H1 (cell line): ENCODE measurements around the gene MTO1. TPM values are rescaled to one million over a fixed set of nuclear protein-coding genes. Genes with fewer than 3 reads are reported as not detected.

Source experiments
- CTCF ChIA-PET: fragments of 300-600 bp; sonication (Branson Sonifier 250); formaldehyde crosslinking; loops from one replicate; lab custom pipeline; 2021; ENCODE audit not compliant: partially characterized antibody; lab: Charles Lee
- POLR2A ChIA-PET: fragments of 300-600 bp; sonication (Branson Sonifier 250); formaldehyde crosslinking; loops from one replicate; lab custom pipeline; 2021; ENCODE audit warnings: inconsistent platforms; ENCODE audit not compliant: partially characterized antibody; lab: Charles Lee
- DNase-seq, 2 experiments: peaks; one replicate each; pipeline versions ENCODE4 v3.0.0 to v3.0.0-alpha.2; 2010 to 2022; ENCODE audit warnings: low spot score in 2 of 2, low read depth in 1 of 2, mixed read lengths in 1 of 2
- FAIRE-seq: peaks from 2 replicates; lab custom pipeline; 2011; peaks lifted over from hg19 to GRCh38; lab: Jason Lieb, UNC
- H2AFZ ChIP-seq: 2 replicates; pipeline ENCODE4 v1.8.1; 2012; ENCODE audit warnings: low read length, inconsistent platforms
- H2AK5ac ChIP-seq: 2 replicates; pipeline ENCODE4 v1.6.1; 2013; ENCODE audit warnings: low read depth, low read length
- H2BK120ac ChIP-seq: replicated peaks from 2 replicates; pipeline ENCODE3; 2013; ENCODE audit warnings: low read depth, low read length, inconsistent platforms
- H2BK12ac ChIP-seq: 2 replicates; pipeline ENCODE4 v1.6.1; 2013; ENCODE audit warnings: low read depth, low read length
- H2BK15ac ChIP-seq: 2 replicates; pipeline ENCODE4 v1.6.1; 2013; ENCODE audit warnings: low read length
- H2BK20ac ChIP-seq: 2 replicates; pipeline ENCODE4 v1.6.1; 2013; ENCODE audit warnings: low read length
- H2BK5ac ChIP-seq: 2 replicates; pipeline ENCODE4 v1.6.1; 2013; ENCODE audit warnings: low read depth, low read length
- H3K14ac ChIP-seq: 2 replicates; pipeline ENCODE4 v1.6.1; 2013; ENCODE audit warnings: inconsistent platforms; ENCODE audit not compliant: insufficient read length
- H3K18ac ChIP-seq: 2 replicates; pipeline ENCODE4 v1.6.1; 2013; ENCODE audit warnings: low read length; ENCODE audit errors: extremely low read depth
- H3K23ac ChIP-seq: 2 replicates; pipeline ENCODE4 v1.6.1; 2013; ENCODE audit warnings: inconsistent platforms; ENCODE audit not compliant: insufficient read length
- H3K23me2 ChIP-seq: 2 replicates; pipeline ENCODE4 v1.6.1; 2013; ENCODE audit warnings: low read depth, low read length
- H3K27ac ChIP-seq: 2 replicates; pipeline ENCODE4 v1.6.1; 2011; ENCODE audit warnings: low read depth, low read length, inconsistent platforms
- H3K27me3 ChIP-seq, 4 experiments: replicated peaks in 1 of 4; 1 replicate in 1 of 4; 2 replicates in 3 of 4; pipeline versions ENCODE4 v1.6.1 to v1.8.1; 2011 to 2013; ENCODE audit warnings: low read length in 3 of 4, mild to moderate bottlenecking in 3 of 4, inconsistent platforms in 2 of 4, mixed read lengths in 2 of 4, moderate library complexity in 1 of 4; ENCODE audit not compliant: control insufficient read depth in 3 of 4, insufficient read depth in 3 of 4; ENCODE audit errors: extremely low read depth in 1 of 4
- H3K36me3 ChIP-seq, 4 experiments: 2 replicates each; pipeline versions ENCODE4 v1.6.1 to v1.8.1; 2011 to 2013; ENCODE audit warnings: mild to moderate bottlenecking in 4 of 4, low read length in 3 of 4, moderate library complexity in 2 of 4, control low read depth in 1 of 4, inconsistent platforms in 1 of 4; ENCODE audit not compliant: insufficient read depth in 4 of 4, control insufficient read depth in 2 of 4
- H3K4ac ChIP-seq: replicated peaks from 2 replicates; pipeline ENCODE3; 2013; ENCODE audit warnings: low read length, low read depth, mixed read lengths, inconsistent platforms; ENCODE audit not compliant: insufficient read length
- H3K4me1 ChIP-seq, 4 experiments: replicated peaks in 1 of 4; 1 replicate in 1 of 4; 2 replicates in 3 of 4; pipeline versions ENCODE4 v1.6.1 to v1.8.1; 2011 to 2013; ENCODE audit warnings: low read length in 3 of 4, inconsistent platforms in 2 of 4, mixed read lengths in 1 of 4; ENCODE audit not compliant: insufficient read depth in 4 of 4, control insufficient read depth in 3 of 4
- H3K4me2 ChIP-seq, 2 experiments: 2 replicates each; pipeline versions ENCODE4 v1.6.1 to v1.8.1; 2011 to 2013; ENCODE audit warnings: low read depth in 2 of 2, low read length in 2 of 2, control low read depth in 1 of 2, inconsistent platforms in 1 of 2, mild to moderate bottlenecking in 1 of 2; ENCODE audit not compliant: insufficient read depth in 1 of 2
- H3K4me3 ChIP-seq, 4 experiments: fragments of 200-600, 300-600 bp in 1 of 4; sonication (generic), shearing (Covaris generic), sonication (Bioruptor Twin) in 1 of 4; 2 replicates each; pipeline versions ENCODE4 v1.5.1 to v1.8.1; 2011 to 2016; ENCODE audit warnings: low read length in 4 of 4, low read depth in 3 of 4, control low read depth in 2 of 4, inconsistent platforms in 2 of 4, mild to moderate bottlenecking in 2 of 4, mixed read lengths in 1 of 4, moderate library complexity in 1 of 4; ENCODE audit not compliant: insufficient read depth in 2 of 4; ENCODE audit errors: extremely low read depth in 1 of 4
- H3K56ac ChIP-seq: replicated peaks from 2 replicates; pipeline ENCODE3; 2013; ENCODE audit warnings: low read depth, mild to moderate bottlenecking, mixed read lengths, low read length, inconsistent platforms; ENCODE audit not compliant: insufficient read length
- H3K79me1 ChIP-seq: 2 replicates; pipeline ENCODE4 v1.6.1; 2013; ENCODE audit warnings: low read depth, low read length, control low read depth
- H3K79me2 ChIP-seq, 2 experiments: 2 replicates each; pipeline versions ENCODE4 v1.6.1 to v1.8.1; 2012 to 2013; ENCODE audit warnings: low read length in 2 of 2, mild to moderate bottlenecking in 2 of 2, inconsistent platforms in 1 of 2; ENCODE audit not compliant: insufficient read depth in 2 of 2, control insufficient read depth in 1 of 2
- H3K9ac ChIP-seq, 4 experiments: replicated peaks in 1 of 4; 1 replicate in 1 of 4; 2 replicates in 3 of 4; pipeline versions ENCODE4 v1.6.1 to v1.8.1; 2011 to 2013; ENCODE audit warnings: low read depth in 3 of 4, low read length in 3 of 4, control low read depth in 2 of 4, mild to moderate bottlenecking in 2 of 4, moderate library complexity in 2 of 4, inconsistent platforms in 1 of 4; ENCODE audit errors: extremely low read depth in 1 of 4
- H3K9me3 ChIP-seq, 2 experiments: 2 replicates each; pipeline versions ENCODE4 v1.6.1 to v1.8.1; 2012 to 2013; ENCODE audit warnings: mild to moderate bottlenecking in 2 of 2, moderate library complexity in 2 of 2, control low read depth in 1 of 2, inconsistent platforms in 1 of 2, low read depth in 1 of 2, low read length in 1 of 2, mixed read lengths in 1 of 2; ENCODE audit not compliant: insufficient read depth in 2 of 2
- H4K20me1 ChIP-seq, 2 experiments: replicated peaks in 1 of 2; 2 replicates each; pipeline versions ENCODE3 to v1.8.1; 2011 to 2013; ENCODE audit warnings: inconsistent platforms in 2 of 2, low read length in 2 of 2, mild to moderate bottlenecking in 1 of 2; ENCODE audit not compliant: insufficient read depth in 2 of 2, control insufficient read depth in 1 of 2
- H4K5ac ChIP-seq: 2 replicates; pipeline ENCODE4 v1.6.1; 2013; ENCODE audit warnings: low read length, low read depth, mixed read lengths, inconsistent platforms; ENCODE audit not compliant: insufficient read length
- H4K8ac ChIP-seq: 2 replicates; pipeline ENCODE4 v1.8.0; 2013; ENCODE audit warnings: mild to moderate bottlenecking, moderate library complexity, low read length, inconsistent platforms; ENCODE audit not compliant: insufficient read depth; ENCODE audit errors: extremely low read depth
- H4K91ac ChIP-seq: replicated peaks from 2 replicates; pipeline ENCODE3; 2013; ENCODE audit warnings: low read length, mixed read lengths, inconsistent platforms; ENCODE audit not compliant: insufficient read length
- BCL11A ChIP-seq, 2 experiments: IDR thresholded peaks; one replicate each; pipeline ENCODE4 v1.6.1; 2011; ENCODE audit warnings: low read depth in 2 of 2, low read length in 2 of 2, mild to moderate bottlenecking in 2 of 2
- TAF1 ChIP-seq: IDR thresholded peaks from 2 replicates; pipeline ENCODE4 v1.6.1; 2011; ENCODE audit warnings: mild to moderate bottlenecking, low read depth, low read length
- polyA plus RNA-seq, 7 experiments: library from polyadenylated mRNA; depleted of rRNA in 3 of 7; stranded (reverse) in 5 of 7; unstranded in 2 of 7; fragments of >200 nt in 5 of 7; fragments of 200-250 nt in 2 of 7; gene quantifications; 1 replicate in 5 of 7; 2 replicates in 1 of 7; 4 replicates in 1 of 7; pipeline versions ENCODE4 v1.2.1 to v1.2.3, GENCODE V29; 2011 to 2013; ENCODE audit warnings: missing spikeins in 2 of 7, mixed read lengths in 2 of 7
- total RNA-seq: library from RNA; stranded (reverse); fragmentation: NEBNext Ultra II Directional; extraction: Animal tissue kit (Norgen Biotek cat#: 25700); gene quantifications from 2 replicates; pipeline ENCODE4 v1.2.1, GENCODE V29; 2021

Gene MTO1
- total and polyA plus RNA-seq, 2 of the 8 experiments (the other 6 are each of a cell fraction or from before 2014, with no cell fraction given): 20.9 to 31.6 TPM

DNA sequence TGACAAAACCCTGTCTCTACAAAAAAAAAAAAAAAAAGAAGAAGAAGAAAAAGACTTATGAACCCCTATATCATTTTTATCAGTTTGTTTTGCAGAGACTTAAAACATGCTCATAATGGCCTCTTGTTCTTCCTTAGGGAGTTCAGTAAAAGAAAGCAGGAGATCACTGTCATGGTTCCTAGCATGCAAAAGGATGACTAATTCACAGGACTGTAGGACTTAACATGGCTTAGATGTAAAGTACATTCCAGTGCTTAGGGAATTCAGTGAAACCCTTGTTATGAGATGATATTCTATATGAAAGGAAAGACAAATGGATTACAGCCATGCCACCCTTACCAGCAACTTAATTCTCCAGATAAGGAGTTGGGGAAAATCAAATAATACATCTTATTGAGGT is 29.8 kb downstream of the MTO1 start:
- no peak overlapping the region for H2BK120ac ChIP-seq
- H2BK15ac ChIP-seq: no peak overlapping the region
- H3K4me3 ChIP-seq: no peak overlapping the region
- no peak overlapping the region for H4K91ac ChIP-seq
- FAIRE-seq (no peak), DNase-seq (no peak)
- H4K20me1 ChIP-seq: no peaks in the 10 kb centered on the region
- POLR2A ChIA-PET: interaction anchor here (0.6 to 16.9 kb wide), 5 partner anchors 12 to 171 kb away, joined by 3 to 305 read pairs (median 4); partner anchors contain the start of gene EEF1A1
- no peak overlapping the region for H2BK20ac ChIP-seq
- H3K56ac ChIP-seq: no peak overlapping the region
- no peak overlapping the region for H2BK12ac ChIP-seq
- H3K79me2 ChIP-seq: no peaks in the 10 kb centered on the region
- CTCF ChIA-PET: no interaction called here
- H2AFZ ChIP-seq: no peak overlapping the region
- H3K9ac ChIP-seq: no peak overlapping the region
- no peak overlapping the region for H3K23ac ChIP-seq
- H2AK5ac ChIP-seq: no peak overlapping the region
- H3K4ac ChIP-seq: no peak overlapping the region
- peaks cover 0 to 35% (median 17%) of the 10 kb centered on the region in 4 experiments; a peak in 6 of 8 replicates for H3K36me3 ChIP-seq
- H3K79me1 ChIP-seq: no peaks in the 10 kb centered on the region
- H3K14ac ChIP-seq: no peak overlapping the region
- H3K27me3 ChIP-seq: no peaks in the 10 kb centered on the region
- no peak overlapping the region for H3K27ac ChIP-seq
- no peak overlapping the region for H4K5ac ChIP-seq
- no peak overlapping the region for H3K18ac ChIP-seq
- no peak overlapping the region for H2BK5ac ChIP-seq
- no peak overlapping the region for H4K8ac ChIP-seq
- H3K4me1 ChIP-seq: no peaks in the 10 kb centered on the region
- no peaks in the 10 kb centered on the region for H3K23me2 ChIP-seq
- no peak overlapping the region for H3K4me2 ChIP-seq
- no peak for TF ChIP-seq TAF1
- TF ChIP-seq BCL11A (IDR thresholded peaks at IDR 0.05; ENCODE audit: low read depth in 2 of 2, low read length in 2 of 2): no peak
- TF ChIP-seq, all 59 proteins: peak for 0
- no peaks in the 10 kb centered on the region for H3K9me3 ChIP-seq
